IMR-90 (cell line): ENCODE data around the gene RASGRF2. TPM values are rescaled to one million over a fixed set of nuclear protein-coding genes. Genes with fewer than 3 reads are reported as not detected.

ENCODE experiments used
- ATAC-seq: fragments of 200-7000 bp; cut with Tn5 transposase; 2 replicates; pipeline ENCODE4 v1.9.1; 2020; ENCODE audit warnings: low read depth, mild to moderate bottlenecking, moderate library complexity
- BruUV-seq: library from RNA; stranded (reverse); fragments of 400-500 nt; replicated peaks from 2 replicates; lab custom pipeline; 2021; lab: Mats Ljungman, UMichigan
- CTCF ChIA-PET: fragments of 300-600 bp; formaldehyde crosslinking; extraction: SDS; loops from one replicate; lab custom pipeline; 2021; ENCODE audit warnings: antibody characterized with exemption; lab: Yijun Ruan, JAX
- POLR2A ChIA-PET: fragments of 300-600 bp; sonication (Branson Sonifier 250); formaldehyde crosslinking; loops from one replicate; lab custom pipeline; 2022; ENCODE audit warnings: antibody characterized with exemption; ENCODE audit not compliant: unreplicated experiment; lab: Charles Lee
- DNase-seq: peaks from one replicate; pipeline ENCODE4 v3.0.0; 2013
- H2AFZ ChIP-seq: replicated peaks from 2 replicates; pipeline ENCODE3; 2013; ENCODE audit warnings: low read length, mild to moderate bottlenecking; ENCODE audit not compliant: poor library complexity
- H2AK5ac ChIP-seq: 2 replicates; pipeline ENCODE4 v1.6.1; 2013; ENCODE audit warnings: low read depth, low read length, inconsistent platforms
- H2AK9ac ChIP-seq: replicated peaks from 2 replicates; pipeline ENCODE3; 2013; ENCODE audit warnings: mild to moderate bottlenecking, low read depth, low read length, moderate library complexity; ENCODE audit not compliant: poor library complexity
- H2BK120ac ChIP-seq: 2 replicates; pipeline ENCODE4 v1.6.1; 2013; ENCODE audit warnings: low read depth, low read length, inconsistent platforms
- H2BK15ac ChIP-seq: 3 replicates; pipeline ENCODE4 v1.6.1; 2013; ENCODE audit warnings: low read depth, low read length, inconsistent platforms
- H2BK20ac ChIP-seq: 2 replicates; pipeline ENCODE4 v1.6.1; 2013; ENCODE audit warnings: low read depth, mild to moderate bottlenecking, inconsistent platforms, low read length, moderate library complexity
- H2BK5ac ChIP-seq: 2 replicates; pipeline ENCODE4 v1.6.1; 2013; ENCODE audit warnings: mild to moderate bottlenecking, low read depth, low read length, inconsistent platforms; ENCODE audit not compliant: poor library complexity, severe bottlenecking
- H3K14ac ChIP-seq: replicated peaks from 2 replicates; pipeline ENCODE4 v1.6.1; 2013; ENCODE audit warnings: low read depth, low read length, inconsistent platforms
- H3K18ac ChIP-seq: 2 replicates; pipeline ENCODE4 v1.6.1; 2013; ENCODE audit warnings: low read depth, low read length, control low read depth
- H3K23ac ChIP-seq: 2 replicates; pipeline ENCODE4 v1.6.1; 2013; ENCODE audit warnings: low read depth, low read length, inconsistent platforms
- H3K27ac ChIP-seq: 2 replicates; pipeline ENCODE4 v1.5.1; 2013; ENCODE audit warnings: mild to moderate bottlenecking, control low read depth, low read length; ENCODE audit not compliant: insufficient read depth
- H3K27me3 ChIP-seq: 2 replicates; pipeline ENCODE4 v1.6.1; 2013; ENCODE audit warnings: low read length; ENCODE audit not compliant: control insufficient read depth, insufficient read depth
- H3K36me3 ChIP-seq: 2 replicates; pipeline ENCODE4 v1.6.1; 2013; ENCODE audit warnings: low read length, mixed read lengths; ENCODE audit not compliant: control insufficient read depth, insufficient read depth
- H3K4ac ChIP-seq: 2 replicates; pipeline ENCODE4 v1.6.1; 2013; ENCODE audit warnings: low read depth, low read length, inconsistent platforms
- H3K4me1 ChIP-seq: 2 replicates; pipeline ENCODE4 v1.6.1; 2013; ENCODE audit warnings: low read length, mixed read lengths; ENCODE audit not compliant: control insufficient read depth, insufficient read depth
- H3K4me2 ChIP-seq: 2 replicates; pipeline ENCODE4 v1.6.1; 2013; ENCODE audit warnings: low read depth, mild to moderate bottlenecking, control low read depth, low read length, moderate library complexity
- H3K4me3 ChIP-seq: 2 replicates; pipeline ENCODE4 v1.5.1; 2013; ENCODE audit warnings: low read depth, mild to moderate bottlenecking, control low read depth, low read length, moderate library complexity; ENCODE audit not compliant: insufficient read depth
- H3K56ac ChIP-seq: 2 replicates; pipeline ENCODE4 v1.6.1; 2013; ENCODE audit warnings: low read length, inconsistent platforms; ENCODE audit not compliant: insufficient read depth; ENCODE audit errors: extremely low read depth
- H3K79me1 ChIP-seq, 2 experiments: 2 replicates each; pipeline ENCODE4 v1.6.1; 2013; ENCODE audit warnings: low read length in 2 of 2, inconsistent platforms in 1 of 2, low read depth in 1 of 2
- H3K9ac ChIP-seq: 2 replicates; pipeline ENCODE4 v1.6.1; 2013; ENCODE audit warnings: low read depth, low read length, control low read depth
- H3K9me1 ChIP-seq: 2 replicates; pipeline ENCODE4 v1.6.1; 2013; ENCODE audit warnings: low read length, inconsistent platforms; ENCODE audit not compliant: insufficient read depth
- H3K9me3 ChIP-seq: 2 replicates; pipeline ENCODE4 v1.6.1; 2013; ENCODE audit warnings: low read length; ENCODE audit not compliant: control insufficient read depth, insufficient read depth
- H4K20me1 ChIP-seq: 2 replicates; pipeline ENCODE4 v1.6.1; 2013; ENCODE audit warnings: low read length, inconsistent platforms; ENCODE audit not compliant: insufficient read depth
- H4K5ac ChIP-seq: 2 replicates; pipeline ENCODE4 v1.6.1; 2013; ENCODE audit warnings: mild to moderate bottlenecking, low read depth, low read length, control low read depth
- H4K8ac ChIP-seq, 2 experiments: 2 replicates each; pipeline ENCODE4 v1.6.1; 2013; ENCODE audit warnings: low read depth in 2 of 2, low read length in 2 of 2, control low read depth in 1 of 2, inconsistent platforms in 1 of 2
- H4K91ac ChIP-seq: 2 replicates; pipeline ENCODE4 v1.6.1; 2013; ENCODE audit warnings: low read depth, low read length, inconsistent platforms; ENCODE audit not compliant: insufficient read depth
- CEBPB ChIP-seq: IDR thresholded peaks from 2 replicates; pipeline ENCODE4 v1.6.1; 2012; ENCODE audit warnings: low read depth, low read length, improper control_type of control experiment
- ELK1 ChIP-seq: fragments of 150-350 bp; IDR thresholded peaks from 2 replicates; pipeline ENCODE4 v1.6.1; 2016; ENCODE audit warnings: low read depth, mild to moderate bottlenecking, low read length, moderate library complexity, borderline replicate concordance
- MAFK ChIP-seq: IDR thresholded peaks from 2 replicates; pipeline ENCODE4 v1.6.1; 2012; ENCODE audit warnings: low read depth, low read length, improper control_type of control experiment
- NFE2L2 ChIP-seq: fragments of 150-350 bp; IDR thresholded peaks from 2 replicates; pipeline ENCODE4 v1.6.1; 2016; ENCODE audit warnings: low read depth, mild to moderate bottlenecking, low read length
- POLR2A ChIP-seq: IDR thresholded peaks from 2 replicates; pipeline ENCODE4 v1.6.1; 2012; ENCODE audit warnings: mild to moderate bottlenecking, low read depth, low read length
- RFX5 ChIP-seq: IDR thresholded peaks from 2 replicates; pipeline ENCODE4 v1.8.0; 2012; ENCODE audit warnings: low read depth, mild to moderate bottlenecking, low read length, moderate library complexity
- SMC3 ChIP-seq: fragments of 150-350 bp; IDR thresholded peaks from 2 replicates; pipeline ENCODE4 v1.6.1; 2016; ENCODE audit warnings: low read depth, mild to moderate bottlenecking, antibody characterized with exemption, low read length, moderate library complexity
- WGBS, 2 experiments: methylation state at CpG; one replicate each; pipeline versions ENCODE4 v1.1.5 to v1.1.7; 2013; ENCODE audit warnings: missing lambda C conversion rate in 2 of 2; ENCODE audit not compliant: insufficient read length in 1 of 2; ENCODE audit errors: extremely low coverage in 2 of 2; 5-methylcytosine and 5-hydroxymethylcytosine counted together
- dilution Hi-C: fragments of 300-500 bp; cut with HindIII; formaldehyde crosslinking; loops from one replicate; pipeline ENCODE4 v1.14.3; 2018; ENCODE audit warnings: low sequenced_read_pairs; ENCODE audit not compliant: unreplicated experiment
- in situ Hi-C: fragments of 300-500 bp; cut with MboI; formaldehyde crosslinking; loops from 3 replicates; pipeline ENCODE4 v1.14.3; 2019; ENCODE audit warnings: low sequenced_read_pairs, inconsistent platforms, mixed read lengths
- intact Hi-C: fragments of 100-400 bp; cut with micrococcal nuclease; formaldehyde crosslinking; loops from 2 replicates; pipeline ENCODE4 v1.10.0; 2022
- polyA plus RNA-seq, 3 experiments: library from polyadenylated mRNA; depleted of rRNA; stranded (reverse); fragments of >200 nt; gene quantifications; 2 replicates each; pipeline ENCODE4 v1.2.3, GENCODE V29; 2012; ENCODE audit warnings: low replicate concordance in 1 of 3
- total RNA-seq: library from RNA; depleted of rRNA; stranded (reverse); fragments of >200 nt; gene quantifications from 2 replicates; pipeline ENCODE4 v1.2.3, GENCODE V29; 2012

Gene RASGRF2
- total and polyA plus RNA-seq, 2 of the 4 experiments (the other 2 are of a cell fraction), result 2.9 to 5.0 TPM

GRCh38 chr5:80986382-80986781, 26.2 kb downstream of the RASGRF2 start:
- dilution Hi-C loops, result no loop called here
- peaks cover 37 to 74% of the 10 kb centered on the region in 2 experiments for H3K79me1 ChIP-seq
- no peak overlapping the region for H3K4me3 ChIP-seq
- peaks cover 2% of the 10 kb centered on the region for H3K9me1 ChIP-seq
- no TSS peak for BruUV-seq
- ATAC-seq, result no peak
- no peaks in the 10 kb centered on the region for H3K27me3 ChIP-seq
- H3K4me1 ChIP-seq, result peaks cover 7% of the 10 kb centered on the region
- CTCF ChIA-PET, result interaction anchor here (0.9 kb wide), 1 partner anchor 59 kb away, joined by 3 read pairs; no protein-coding TSS in a partner anchor
- no peak overlapping the region for H3K56ac ChIP-seq
- H2BK15ac ChIP-seq, result no peak overlapping the region
- no peak overlapping the region for H2BK5ac ChIP-seq
- H3K18ac ChIP-seq, result no peak overlapping the region
- no peak overlapping the region for H4K8ac ChIP-seq
- H2BK120ac ChIP-seq, result no peak overlapping the region
- no peak overlapping the region for H3K23ac ChIP-seq
- no peak overlapping the region for H4K5ac ChIP-seq
- H4K20me1 ChIP-seq, result peaks cover 15% of the 10 kb centered on the region; the same call in 1 of the 2 replicates
- no peak overlapping the region for H3K4me2 ChIP-seq
- H3K9me3 ChIP-seq, result no peaks in the 10 kb centered on the region
- H3K14ac ChIP-seq, result no peak overlapping the region
- H3K27ac ChIP-seq, result no peak overlapping the region
- H2AFZ ChIP-seq, result no peak overlapping the region
- H3K4ac ChIP-seq, result no peak overlapping the region
- in situ Hi-C loops, result no loop called here
- no peak overlapping the region for H2AK5ac ChIP-seq
- intact Hi-C loops, result no loop called here
- H3K9ac ChIP-seq, result no peak overlapping the region
- no peak for DNase-seq
- 100% methylated on average over 3 of the region's 3 CpGs; no CpG with 5 or more reads in 1 of the 2 experiments for WGBS, 2 experiments
- TF ChIP-seq ELK1, result no peak
- no peak for TF ChIP-seq MAFK
- TF ChIP-seq POLR2A, result no peak
- no peak for TF ChIP-seq NFE2L2
- TF ChIP-seq RFX5, result no peak
- no peak for TF ChIP-seq SMC3
- TF ChIP-seq CEBPB, result no peak
- POLR2A ChIA-PET, result no interaction called here
- H2AK9ac ChIP-seq, result no peak overlapping the region
- no peaks in the 10 kb centered on the region for H3K36me3 ChIP-seq
- no peak overlapping the region for H4K91ac ChIP-seq
- no peak overlapping the region for H2BK20ac ChIP-seq
